ENCODE measurements around the gene DLL3.

DNA sequence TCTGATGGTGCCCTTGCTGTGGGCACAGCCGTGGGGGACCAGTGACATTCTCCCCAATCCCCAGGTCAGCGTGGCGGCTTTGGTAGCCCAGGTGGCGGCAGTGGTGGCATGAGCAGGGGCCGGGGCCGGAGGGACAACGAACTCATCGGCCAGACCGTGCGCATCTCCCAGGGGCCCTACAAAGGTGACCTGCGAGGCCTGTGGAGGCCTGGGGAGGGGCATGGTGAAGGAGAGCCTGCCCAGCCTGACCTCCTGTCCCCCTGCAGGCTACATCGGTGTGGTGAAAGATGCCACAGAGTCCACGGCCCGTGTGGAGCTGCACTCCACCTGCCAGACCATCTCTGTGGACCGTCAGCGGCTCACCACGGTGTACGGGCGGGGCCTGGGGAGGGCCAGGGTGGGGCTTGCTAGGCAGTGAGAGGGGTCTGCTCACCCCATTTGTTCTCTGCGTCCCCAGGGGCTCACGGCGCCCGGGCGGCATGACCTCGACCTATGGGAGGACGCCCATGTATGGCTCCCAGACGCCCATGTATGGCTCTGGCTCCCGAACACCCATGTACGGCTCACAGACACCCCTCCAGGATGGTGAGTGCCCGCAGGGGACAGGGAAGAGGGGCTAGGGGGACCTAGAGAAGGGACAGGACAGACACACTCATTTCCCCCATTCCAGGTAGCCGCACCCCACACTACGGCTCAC, 25.9 kb upstream of the DLL3 start:
- TF ChIP-seq, protein P1, sequence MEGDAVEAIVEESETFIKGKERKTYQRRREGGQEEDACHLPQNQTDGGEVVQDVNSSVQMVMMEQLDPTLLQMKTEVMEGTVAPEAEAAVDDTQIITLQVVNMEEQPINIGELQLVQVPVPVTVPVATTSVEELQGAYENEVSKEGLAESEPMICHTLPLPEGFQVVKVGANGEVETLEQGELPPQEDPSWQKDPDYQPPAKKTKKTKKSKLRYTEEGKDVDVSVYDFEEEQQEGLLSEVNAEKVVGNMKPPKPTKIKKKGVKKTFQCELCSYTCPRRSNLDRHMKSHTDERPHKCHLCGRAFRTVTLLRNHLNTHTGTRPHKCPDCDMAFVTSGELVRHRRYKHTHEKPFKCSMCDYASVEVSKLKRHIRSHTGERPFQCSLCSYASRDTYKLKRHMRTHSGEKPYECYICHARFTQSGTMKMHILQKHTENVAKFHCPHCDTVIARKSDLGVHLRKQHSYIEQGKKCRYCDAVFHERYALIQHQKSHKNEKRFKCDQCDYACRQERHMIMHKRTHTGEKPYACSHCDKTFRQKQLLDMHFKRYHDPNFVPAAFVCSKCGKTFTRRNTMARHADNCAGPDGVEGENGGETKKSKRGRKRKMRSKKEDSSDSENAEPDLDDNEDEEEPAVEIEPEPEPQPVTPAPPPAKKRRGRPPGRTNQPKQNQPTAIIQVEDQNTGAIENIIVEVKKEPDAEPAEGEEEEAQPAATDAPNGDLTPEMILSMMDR (IDR thresholded peaks at IDR 0.05 in 2 of 3, conservative IDR thresholded peaks at IDR 0.05 in 1 of 3; ENCODE audit: borderline replicate concordance in 1 of 3, insufficient read depth in 1 of 3, low read depth in 2 of 3, low read length in 2 of 3), result no peak
- TF ChIP-seq, protein P2, sequence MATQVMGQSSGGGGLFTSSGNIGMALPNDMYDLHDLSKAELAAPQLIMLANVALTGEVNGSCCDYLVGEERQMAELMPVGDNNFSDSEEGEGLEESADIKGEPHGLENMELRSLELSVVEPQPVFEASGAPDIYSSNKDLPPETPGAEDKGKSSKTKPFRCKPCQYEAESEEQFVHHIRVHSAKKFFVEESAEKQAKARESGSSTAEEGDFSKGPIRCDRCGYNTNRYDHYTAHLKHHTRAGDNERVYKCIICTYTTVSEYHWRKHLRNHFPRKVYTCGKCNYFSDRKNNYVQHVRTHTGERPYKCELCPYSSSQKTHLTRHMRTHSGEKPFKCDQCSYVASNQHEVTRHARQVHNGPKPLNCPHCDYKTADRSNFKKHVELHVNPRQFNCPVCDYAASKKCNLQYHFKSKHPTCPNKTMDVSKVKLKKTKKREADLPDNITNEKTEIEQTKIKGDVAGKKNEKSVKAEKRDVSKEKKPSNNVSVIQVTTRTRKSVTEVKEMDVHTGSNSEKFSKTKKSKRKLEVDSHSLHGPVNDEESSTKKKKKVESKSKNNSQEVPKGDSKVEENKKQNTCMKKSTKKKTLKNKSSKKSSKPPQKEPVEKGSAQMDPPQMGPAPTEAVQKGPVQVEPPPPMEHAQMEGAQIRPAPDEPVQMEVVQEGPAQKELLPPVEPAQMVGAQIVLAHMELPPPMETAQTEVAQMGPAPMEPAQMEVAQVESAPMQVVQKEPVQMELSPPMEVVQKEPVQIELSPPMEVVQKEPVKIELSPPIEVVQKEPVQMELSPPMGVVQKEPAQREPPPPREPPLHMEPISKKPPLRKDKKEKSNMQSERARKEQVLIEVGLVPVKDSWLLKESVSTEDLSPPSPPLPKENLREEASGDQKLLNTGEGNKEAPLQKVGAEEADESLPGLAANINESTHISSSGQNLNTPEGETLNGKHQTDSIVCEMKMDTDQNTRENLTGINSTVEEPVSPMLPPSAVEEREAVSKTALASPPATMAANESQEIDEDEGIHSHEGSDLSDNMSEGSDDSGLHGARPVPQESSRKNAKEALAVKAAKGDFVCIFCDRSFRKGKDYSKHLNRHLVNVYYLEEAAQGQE (IDR thresholded peaks at IDR 0.05; ENCODE audit: low read depth), result no peak
- TF ChIP-seq JUND (IDR thresholded peaks at IDR 0.05) (no peak), POLR2A (IDR thresholded peaks at IDR 0.05; ENCODE audit: borderline replicate concordance, extremely low read depth, insufficient read depth, insufficient read length) (no peak), POLR2AphosphoS5 (IDR thresholded peaks at IDR 0.05; ENCODE audit: low read depth, low read length) (no peak), YY1 (IDR thresholded peaks at IDR 0.05; ENCODE audit: extremely low read depth, insufficient replicate concordance, low read depth, low read length) (no peak), CBX3 (IDR thresholded peaks at IDR 0.05; ENCODE audit: low read depth) (no peak), RAD21 (IDR thresholded peaks at IDR 0.05; ENCODE audit: low read depth) (no peak), EGR1 (IDR thresholded peaks at IDR 0.05; ENCODE audit: low read depth) (no peak), EZH2phosphoT487 (IDR thresholded peaks at IDR 0.05; ENCODE audit: borderline replicate concordance) (no peak), EZH2 (IDR thresholded peaks at IDR 0.05) (no peak)
- TF ChIP-seq, protein P3, sequence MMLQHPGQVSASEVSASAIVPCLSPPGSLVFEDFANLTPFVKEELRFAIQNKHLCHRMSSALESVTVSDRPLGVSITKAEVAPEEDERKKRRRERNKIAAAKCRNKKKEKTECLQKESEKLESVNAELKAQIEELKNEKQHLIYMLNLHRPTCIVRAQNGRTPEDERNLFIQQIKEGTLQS (IDR thresholded peaks at IDR 0.05), result no peak

Measured in HCT116 (cell line).